K562 (cell line): ENCODE results near the gene CLCN1. TPM values are rescaled to one million over a fixed set of nuclear protein-coding genes. Genes with fewer than 3 reads are reported as not detected.

Source experiments
- FOXJ3 ChIP-seq: sonication (generic); formaldehyde crosslinking; IDR thresholded peaks from 2 replicates; pipeline ENCODE4 v1.4.0; 2020; ENCODE audit warnings: mild to moderate bottlenecking, missing genetic modification reagents
- HEY1 ChIP-seq: fragments of 250-450 bp; sonication (Bioruptor Pico); IDR thresholded peaks from 2 replicates; pipeline ENCODE4 v1.5.0; 2020; ENCODE audit warnings: mild to moderate bottlenecking, moderate library complexity, borderline replicate concordance
- polyA plus RNA-seq, 8 experiments: library from polyadenylated mRNA; depleted of rRNA in 4 of 8; stranded (reverse) in 5 of 8; unstranded in 3 of 8; fragments of >200 nt; fragmentation: Nextera tagmentation in 2 of 8; fragmentation: Illumina TruSeq in 1 of 8; extraction: Ambion mirVana in 2 of 8; extraction: Trizol in 1 of 8; gene quantifications; 2 replicates each; pipeline versions ENCODE4 v1.2.1 to v1.2.3, GENCODE V29; 2011 to 2014; ENCODE audit warnings: inconsistent platforms in 1 of 8, missing spikeins in 1 of 8
- total RNA-seq, 7 experiments: library from RNA; depleted of rRNA in 6 of 7; stranded (reverse); fragments of >200 nt in 6 of 7; fragmentation: Illumina TruSeq in 2 of 7; extraction: Trizol in 2 of 7; gene quantifications; 2 replicates each; pipeline versions ENCODE4 v1.2.1 to v1.2.3, GENCODE V29; 2011 to 2021; ENCODE audit warnings: low replicate concordance in 1 of 7
- TF ChIP-seq, protein P1 (sequence below): fragments of 200-600 bp; sonication (generic); IDR thresholded peaks from one replicate; pipeline ENCODE4 v1.6.1; 2012; ENCODE audit warnings: mild to moderate bottlenecking, low read depth, low read length, inconsistent platforms
- TF ChIP-seq, protein P2 (sequence below), 2 experiments: fragments of 450-650 bp; IDR thresholded peaks; 2 replicates each; pipeline ENCODE4 v1.6.1; 2018; ENCODE audit warnings: mild to moderate bottlenecking in 2 of 2, low read depth in 1 of 2; ENCODE audit not compliant: partially characterized antibody in 2 of 2
- TF ChIP-seq, protein P3 (sequence below): sonication (generic); formaldehyde crosslinking; IDR thresholded peaks from 2 replicates; pipeline ENCODE4 v1.8.0; 2023; ENCODE audit warnings: mild to moderate bottlenecking, missing genetic modification reagents

The CLCN1 gene
- total and polyA plus RNA-seq, 9 of the 15 experiments (the other 6 are each of a cell fraction or from before 2014, with no cell fraction given), result 0.01 to 0.11 (median 0.04) TPM; not detected in 4

DNA sequence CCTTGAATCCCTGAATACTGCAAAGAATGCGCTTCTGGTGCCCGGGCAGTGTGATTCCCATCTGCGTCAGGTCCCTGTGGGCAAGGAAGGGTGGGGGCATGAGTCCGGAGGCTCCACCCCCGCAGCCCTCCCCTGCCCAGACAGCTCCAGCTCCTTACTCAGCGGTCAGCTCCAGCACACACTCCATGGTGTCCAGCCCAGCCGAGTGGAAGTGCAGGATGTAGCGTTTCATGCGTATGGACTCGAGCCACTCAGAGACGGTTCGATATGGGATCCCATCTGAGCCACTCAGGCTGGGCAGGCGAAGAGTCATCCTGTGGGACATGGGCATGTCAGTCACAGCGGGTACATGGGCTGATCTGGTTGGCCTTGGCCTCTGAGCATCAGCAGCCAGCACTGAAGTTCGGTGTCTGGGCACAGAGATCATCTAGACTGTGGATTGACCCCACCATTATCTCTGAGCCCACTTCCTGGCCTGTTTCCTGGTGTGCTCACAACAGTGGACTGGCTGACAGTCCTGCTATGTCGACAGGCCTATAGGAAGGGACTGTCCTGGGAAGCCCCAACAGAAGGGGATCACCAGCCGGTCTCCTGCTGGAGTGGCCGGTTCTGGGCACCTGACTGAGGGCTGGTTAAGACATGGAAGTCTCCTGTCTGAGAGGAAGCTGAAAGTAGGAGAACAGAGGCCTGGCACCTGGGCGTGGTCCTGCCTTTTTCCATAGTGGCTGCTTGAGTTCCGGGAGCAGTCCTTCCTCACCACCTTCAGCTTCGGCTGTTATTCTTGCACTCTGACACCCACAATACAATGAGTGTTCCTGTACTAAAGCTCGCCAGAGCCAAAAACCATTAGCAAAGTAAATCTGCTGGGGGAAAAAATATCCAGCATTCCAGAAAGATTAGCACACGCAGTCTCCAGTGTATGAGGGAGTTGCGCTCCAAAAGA, 75.8 kb downstream of the CLCN1 start (continued):
- TF ChIP-seq, protein P1, sequence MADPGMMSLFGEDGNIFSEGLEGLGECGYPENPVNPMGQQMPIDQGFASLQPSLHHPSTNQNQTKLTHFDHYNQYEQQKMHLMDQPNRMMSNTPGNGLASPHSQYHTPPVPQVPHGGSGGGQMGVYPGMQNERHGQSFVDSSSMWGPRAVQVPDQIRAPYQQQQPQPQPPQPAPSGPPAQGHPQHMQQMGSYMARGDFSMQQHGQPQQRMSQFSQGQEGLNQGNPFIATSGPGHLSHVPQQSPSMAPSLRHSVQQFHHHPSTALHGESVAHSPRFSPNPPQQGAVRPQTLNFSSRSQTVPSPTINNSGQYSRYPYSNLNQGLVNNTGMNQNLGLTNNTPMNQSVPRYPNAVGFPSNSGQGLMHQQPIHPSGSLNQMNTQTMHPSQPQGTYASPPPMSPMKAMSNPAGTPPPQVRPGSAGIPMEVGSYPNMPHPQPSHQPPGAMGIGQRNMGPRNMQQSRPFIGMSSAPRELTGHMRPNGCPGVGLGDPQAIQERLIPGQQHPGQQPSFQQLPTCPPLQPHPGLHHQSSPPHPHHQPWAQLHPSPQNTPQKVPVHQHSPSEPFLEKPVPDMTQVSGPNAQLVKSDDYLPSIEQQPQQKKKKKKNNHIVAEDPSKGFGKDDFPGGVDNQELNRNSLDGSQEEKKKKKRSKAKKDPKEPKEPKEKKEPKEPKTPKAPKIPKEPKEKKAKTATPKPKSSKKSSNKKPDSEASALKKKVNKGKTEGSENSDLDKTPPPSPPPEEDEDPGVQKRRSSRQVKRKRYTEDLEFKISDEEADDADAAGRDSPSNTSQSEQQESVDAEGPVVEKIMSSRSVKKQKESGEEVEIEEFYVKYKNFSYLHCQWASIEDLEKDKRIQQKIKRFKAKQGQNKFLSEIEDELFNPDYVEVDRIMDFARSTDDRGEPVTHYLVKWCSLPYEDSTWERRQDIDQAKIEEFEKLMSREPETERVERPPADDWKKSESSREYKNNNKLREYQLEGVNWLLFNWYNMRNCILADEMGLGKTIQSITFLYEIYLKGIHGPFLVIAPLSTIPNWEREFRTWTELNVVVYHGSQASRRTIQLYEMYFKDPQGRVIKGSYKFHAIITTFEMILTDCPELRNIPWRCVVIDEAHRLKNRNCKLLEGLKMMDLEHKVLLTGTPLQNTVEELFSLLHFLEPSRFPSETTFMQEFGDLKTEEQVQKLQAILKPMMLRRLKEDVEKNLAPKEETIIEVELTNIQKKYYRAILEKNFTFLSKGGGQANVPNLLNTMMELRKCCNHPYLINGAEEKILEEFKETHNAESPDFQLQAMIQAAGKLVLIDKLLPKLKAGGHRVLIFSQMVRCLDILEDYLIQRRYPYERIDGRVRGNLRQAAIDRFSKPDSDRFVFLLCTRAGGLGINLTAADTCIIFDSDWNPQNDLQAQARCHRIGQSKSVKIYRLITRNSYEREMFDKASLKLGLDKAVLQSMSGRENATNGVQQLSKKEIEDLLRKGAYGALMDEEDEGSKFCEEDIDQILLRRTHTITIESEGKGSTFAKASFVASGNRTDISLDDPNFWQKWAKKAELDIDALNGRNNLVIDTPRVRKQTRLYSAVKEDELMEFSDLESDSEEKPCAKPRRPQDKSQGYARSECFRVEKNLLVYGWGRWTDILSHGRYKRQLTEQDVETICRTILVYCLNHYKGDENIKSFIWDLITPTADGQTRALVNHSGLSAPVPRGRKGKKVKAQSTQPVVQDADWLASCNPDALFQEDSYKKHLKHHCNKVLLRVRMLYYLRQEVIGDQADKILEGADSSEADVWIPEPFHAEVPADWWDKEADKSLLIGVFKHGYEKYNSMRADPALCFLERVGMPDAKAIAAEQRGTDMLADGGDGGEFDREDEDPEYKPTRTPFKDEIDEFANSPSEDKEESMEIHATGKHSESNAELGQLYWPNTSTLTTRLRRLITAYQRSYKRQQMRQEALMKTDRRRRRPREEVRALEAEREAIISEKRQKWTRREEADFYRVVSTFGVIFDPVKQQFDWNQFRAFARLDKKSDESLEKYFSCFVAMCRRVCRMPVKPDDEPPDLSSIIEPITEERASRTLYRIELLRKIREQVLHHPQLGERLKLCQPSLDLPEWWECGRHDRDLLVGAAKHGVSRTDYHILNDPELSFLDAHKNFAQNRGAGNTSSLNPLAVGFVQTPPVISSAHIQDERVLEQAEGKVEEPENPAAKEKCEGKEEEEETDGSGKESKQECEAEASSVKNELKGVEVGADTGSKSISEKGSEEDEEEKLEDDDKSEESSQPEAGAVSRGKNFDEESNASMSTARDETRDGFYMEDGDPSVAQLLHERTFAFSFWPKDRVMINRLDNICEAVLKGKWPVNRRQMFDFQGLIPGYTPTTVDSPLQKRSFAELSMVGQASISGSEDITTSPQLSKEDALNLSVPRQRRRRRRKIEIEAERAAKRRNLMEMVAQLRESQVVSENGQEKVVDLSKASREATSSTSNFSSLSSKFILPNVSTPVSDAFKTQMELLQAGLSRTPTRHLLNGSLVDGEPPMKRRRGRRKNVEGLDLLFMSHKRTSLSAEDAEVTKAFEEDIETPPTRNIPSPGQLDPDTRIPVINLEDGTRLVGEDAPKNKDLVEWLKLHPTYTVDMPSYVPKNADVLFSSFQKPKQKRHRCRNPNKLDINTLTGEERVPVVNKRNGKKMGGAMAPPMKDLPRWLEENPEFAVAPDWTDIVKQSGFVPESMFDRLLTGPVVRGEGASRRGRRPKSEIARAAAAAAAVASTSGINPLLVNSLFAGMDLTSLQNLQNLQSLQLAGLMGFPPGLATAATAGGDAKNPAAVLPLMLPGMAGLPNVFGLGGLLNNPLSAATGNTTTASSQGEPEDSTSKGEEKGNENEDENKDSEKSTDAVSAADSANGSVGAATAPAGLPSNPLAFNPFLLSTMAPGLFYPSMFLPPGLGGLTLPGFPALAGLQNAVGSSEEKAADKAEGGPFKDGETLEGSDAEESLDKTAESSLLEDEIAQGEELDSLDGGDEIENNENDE, result peak; percentile 46
- no peak for TF ChIP-seq FOXJ3 (CRISPR knock-in tag)
- TF ChIP-seq HEY1 (CRISPR knock-in tag), result no peak
- TF ChIP-seq, protein P2, sequence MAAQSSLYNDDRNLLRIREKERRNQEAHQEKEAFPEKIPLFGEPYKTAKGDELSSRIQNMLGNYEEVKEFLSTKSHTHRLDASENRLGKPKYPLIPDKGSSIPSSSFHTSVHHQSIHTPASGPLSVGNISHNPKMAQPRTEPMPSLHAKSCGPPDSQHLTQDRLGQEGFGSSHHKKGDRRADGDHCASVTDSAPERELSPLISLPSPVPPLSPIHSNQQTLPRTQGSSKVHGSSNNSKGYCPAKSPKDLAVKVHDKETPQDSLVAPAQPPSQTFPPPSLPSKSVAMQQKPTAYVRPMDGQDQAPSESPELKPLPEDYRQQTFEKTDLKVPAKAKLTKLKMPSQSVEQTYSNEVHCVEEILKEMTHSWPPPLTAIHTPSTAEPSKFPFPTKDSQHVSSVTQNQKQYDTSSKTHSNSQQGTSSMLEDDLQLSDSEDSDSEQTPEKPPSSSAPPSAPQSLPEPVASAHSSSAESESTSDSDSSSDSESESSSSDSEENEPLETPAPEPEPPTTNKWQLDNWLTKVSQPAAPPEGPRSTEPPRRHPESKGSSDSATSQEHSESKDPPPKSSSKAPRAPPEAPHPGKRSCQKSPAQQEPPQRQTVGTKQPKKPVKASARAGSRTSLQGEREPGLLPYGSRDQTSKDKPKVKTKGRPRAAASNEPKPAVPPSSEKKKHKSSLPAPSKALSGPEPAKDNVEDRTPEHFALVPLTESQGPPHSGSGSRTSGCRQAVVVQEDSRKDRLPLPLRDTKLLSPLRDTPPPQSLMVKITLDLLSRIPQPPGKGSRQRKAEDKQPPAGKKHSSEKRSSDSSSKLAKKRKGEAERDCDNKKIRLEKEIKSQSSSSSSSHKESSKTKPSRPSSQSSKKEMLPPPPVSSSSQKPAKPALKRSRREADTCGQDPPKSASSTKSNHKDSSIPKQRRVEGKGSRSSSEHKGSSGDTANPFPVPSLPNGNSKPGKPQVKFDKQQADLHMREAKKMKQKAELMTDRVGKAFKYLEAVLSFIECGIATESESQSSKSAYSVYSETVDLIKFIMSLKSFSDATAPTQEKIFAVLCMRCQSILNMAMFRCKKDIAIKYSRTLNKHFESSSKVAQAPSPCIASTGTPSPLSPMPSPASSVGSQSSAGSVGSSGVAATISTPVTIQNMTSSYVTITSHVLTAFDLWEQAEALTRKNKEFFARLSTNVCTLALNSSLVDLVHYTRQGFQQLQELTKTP (IDR thresholded peaks at IDR 0.05; ENCODE audit: low read depth in 1 of 2, partially characterized antibody in 2 of 2), result no peak
- TF ChIP-seq, protein P3, sequence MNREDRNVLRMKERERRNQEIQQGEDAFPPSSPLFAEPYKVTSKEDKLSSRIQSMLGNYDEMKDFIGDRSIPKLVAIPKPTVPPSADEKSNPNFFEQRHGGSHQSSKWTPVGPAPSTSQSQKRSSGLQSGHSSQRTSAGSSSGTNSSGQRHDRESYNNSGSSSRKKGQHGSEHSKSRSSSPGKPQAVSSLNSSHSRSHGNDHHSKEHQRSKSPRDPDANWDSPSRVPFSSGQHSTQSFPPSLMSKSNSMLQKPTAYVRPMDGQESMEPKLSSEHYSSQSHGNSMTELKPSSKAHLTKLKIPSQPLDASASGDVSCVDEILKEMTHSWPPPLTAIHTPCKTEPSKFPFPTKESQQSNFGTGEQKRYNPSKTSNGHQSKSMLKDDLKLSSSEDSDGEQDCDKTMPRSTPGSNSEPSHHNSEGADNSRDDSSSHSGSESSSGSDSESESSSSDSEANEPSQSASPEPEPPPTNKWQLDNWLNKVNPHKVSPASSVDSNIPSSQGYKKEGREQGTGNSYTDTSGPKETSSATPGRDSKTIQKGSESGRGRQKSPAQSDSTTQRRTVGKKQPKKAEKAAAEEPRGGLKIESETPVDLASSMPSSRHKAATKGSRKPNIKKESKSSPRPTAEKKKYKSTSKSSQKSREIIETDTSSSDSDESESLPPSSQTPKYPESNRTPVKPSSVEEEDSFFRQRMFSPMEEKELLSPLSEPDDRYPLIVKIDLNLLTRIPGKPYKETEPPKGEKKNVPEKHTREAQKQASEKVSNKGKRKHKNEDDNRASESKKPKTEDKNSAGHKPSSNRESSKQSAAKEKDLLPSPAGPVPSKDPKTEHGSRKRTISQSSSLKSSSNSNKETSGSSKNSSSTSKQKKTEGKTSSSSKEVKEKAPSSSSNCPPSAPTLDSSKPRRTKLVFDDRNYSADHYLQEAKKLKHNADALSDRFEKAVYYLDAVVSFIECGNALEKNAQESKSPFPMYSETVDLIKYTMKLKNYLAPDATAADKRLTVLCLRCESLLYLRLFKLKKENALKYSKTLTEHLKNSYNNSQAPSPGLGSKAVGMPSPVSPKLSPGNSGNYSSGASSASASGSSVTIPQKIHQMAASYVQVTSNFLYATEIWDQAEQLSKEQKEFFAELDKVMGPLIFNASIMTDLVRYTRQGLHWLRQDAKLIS (CRISPR knock-in tag), result no peak
